Body of pancreas (tissue), 4 donors: ENCODE data around the gene GLUD2. TPM values are rescaled to one million over a fixed set of nuclear protein-coding genes. Genes with fewer than 3 reads are reported as not detected.

ENCODE experiments used
- ATAC-seq: fragments of 150-250 bp; one replicate; pipeline ENCODE4 v1.9.1; 2016
- DNase-seq, 4 donors: peaks; one replicate each; pipeline ENCODE4 v3.0.0-alpha.2; 2019
- H3K27ac ChIP-seq, 4 donors: fragments of 200-600 bp; sonication (generic); 1 replicate in 3 of 4; 2 replicates in 1 of 4; pipeline versions ENCODE4 v1.5.1 to v1.6.1; 2016 to 2019; ENCODE audit warnings: mild to moderate bottlenecking in 1 of 4, mixed read lengths in 1 of 4, moderate library complexity in 1 of 4
- H3K27me3 ChIP-seq, 2 donors: fragments of 200-600 bp; sonication (generic); one replicate each; pipeline ENCODE4 v1.6.0; 2016; ENCODE audit warnings: mild to moderate bottlenecking in 1 of 2
- H3K36me3 ChIP-seq, 2 donors: fragments of 200-600 bp; sonication (generic); replicated peaks in 1 of 2; 2 replicates each; pipeline ENCODE4 v1.5.1; 2016; ENCODE audit warnings: low read depth in 2 of 2; ENCODE audit not compliant: insufficient read depth in 1 of 2
- H3K4me1 ChIP-seq: fragments of 200-600 bp; sonication (generic); one replicate; pipeline ENCODE4 v1.6.0; 2016
- H3K4me3 ChIP-seq, 2 donors: fragments of 200-600 bp; sonication (generic); 1 replicate in 1 of 2; 2 replicates in 1 of 2; pipeline ENCODE4 v1.5.1; 2016 to 2019
- H3K9me3 ChIP-seq, 3 donors: fragments of 200-600 bp; sonication (generic); 1 replicate in 2 of 3; 2 replicates in 1 of 3; pipeline ENCODE4 v1.5.1; 2016
- POLR2A ChIP-seq, 3 donors: fragments of 450-650 bp; IDR thresholded peaks; one replicate each; pipeline ENCODE4 v1.6.1; 2016; ENCODE audit warnings: antibody characterized with exemption in 3 of 3, mild to moderate bottlenecking in 2 of 3
- WGBS, 2 donors: methylation state at CpG; one replicate each; pipeline ENCODE4 v1.1.5; 2017; 5-methylcytosine and 5-hydroxymethylcytosine counted together
- intact Hi-C: fragments of 100-400 bp; cut with DNase I; formaldehyde crosslinking; loops from one replicate; pipeline ENCODE4 v1.15.1; 2023
- total RNA-seq, 2 donors: library from RNA; depleted of rRNA; stranded (reverse); fragments of >200 nt; gene quantifications; one replicate each; pipeline ENCODE4 v1.1.0, GENCODE V29; 2016
- TF ChIP-seq, protein P1 (sequence below), 7 experiments: fragments of 450-650 bp in 4 of 7; fragments of 200-600 bp in 3 of 7; sonication (generic) in 3 of 7; IDR thresholded peaks; one replicate each; pipeline ENCODE4 v1.5.1; 2016 to 2019; ENCODE audit warnings: antibody characterized with exemption in 7 of 7

GLUD2 gene
- total RNA-seq, 2 donors from 2014 or later = 3.1 to 4.0 TPM

DNA sequence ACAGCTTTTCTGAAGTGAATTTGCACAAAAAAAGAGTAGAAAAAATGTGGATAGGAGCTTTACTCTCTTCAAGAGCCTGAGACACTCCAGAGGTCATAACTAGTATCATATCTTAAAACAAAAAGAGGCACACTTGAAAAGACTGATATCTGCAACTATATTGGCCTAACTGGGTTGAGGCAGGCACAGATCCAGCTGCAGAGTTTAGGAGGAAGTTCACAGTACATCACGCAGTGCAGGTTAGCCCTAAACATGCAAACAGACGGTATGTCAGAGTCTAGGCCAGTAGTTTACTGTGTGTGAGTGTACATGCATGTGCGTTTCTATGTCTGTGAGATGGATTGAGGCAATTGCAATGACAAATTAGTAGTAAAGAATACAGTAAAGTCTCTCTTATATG is 37.6 kb upstream of the GLUD2 start:
- no peak for DNase-seq
- WGBS, 2 donors = 87 to 93% methylated on average over 3 of the region's 3 CpGs
- intact Hi-C loops = no loop called here

DNA sequence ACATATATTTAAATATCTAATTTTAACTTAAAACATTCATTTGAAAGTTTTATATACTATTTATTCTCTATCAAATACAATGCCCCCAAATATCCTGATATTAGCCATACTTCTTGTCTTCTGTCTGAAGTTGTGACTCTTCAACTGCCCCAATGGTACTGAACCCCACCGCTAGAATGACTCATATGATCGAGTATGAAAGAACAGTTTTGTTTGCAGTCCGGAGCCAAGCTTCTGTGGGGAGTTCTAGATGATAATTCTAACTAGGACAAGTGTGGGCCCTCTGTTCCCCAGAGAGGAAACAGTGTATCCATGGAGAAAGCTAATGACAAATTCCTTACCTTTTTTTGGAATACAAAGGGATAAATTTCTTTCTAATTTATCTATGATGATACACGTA is 37.2 kb upstream of the GLUD2 start:
- H3K27ac ChIP-seq = no peak overlapping the region
- intact Hi-C loops = no loop called here
- H3K4me1 ChIP-seq = no peaks in the 10 kb centered on the region
- TF ChIP-seq POLR2A (IDR thresholded peaks at IDR 0.05) = no peak
- TF ChIP-seq, protein P1, sequence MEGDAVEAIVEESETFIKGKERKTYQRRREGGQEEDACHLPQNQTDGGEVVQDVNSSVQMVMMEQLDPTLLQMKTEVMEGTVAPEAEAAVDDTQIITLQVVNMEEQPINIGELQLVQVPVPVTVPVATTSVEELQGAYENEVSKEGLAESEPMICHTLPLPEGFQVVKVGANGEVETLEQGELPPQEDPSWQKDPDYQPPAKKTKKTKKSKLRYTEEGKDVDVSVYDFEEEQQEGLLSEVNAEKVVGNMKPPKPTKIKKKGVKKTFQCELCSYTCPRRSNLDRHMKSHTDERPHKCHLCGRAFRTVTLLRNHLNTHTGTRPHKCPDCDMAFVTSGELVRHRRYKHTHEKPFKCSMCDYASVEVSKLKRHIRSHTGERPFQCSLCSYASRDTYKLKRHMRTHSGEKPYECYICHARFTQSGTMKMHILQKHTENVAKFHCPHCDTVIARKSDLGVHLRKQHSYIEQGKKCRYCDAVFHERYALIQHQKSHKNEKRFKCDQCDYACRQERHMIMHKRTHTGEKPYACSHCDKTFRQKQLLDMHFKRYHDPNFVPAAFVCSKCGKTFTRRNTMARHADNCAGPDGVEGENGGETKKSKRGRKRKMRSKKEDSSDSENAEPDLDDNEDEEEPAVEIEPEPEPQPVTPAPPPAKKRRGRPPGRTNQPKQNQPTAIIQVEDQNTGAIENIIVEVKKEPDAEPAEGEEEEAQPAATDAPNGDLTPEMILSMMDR (IDR thresholded peaks at IDR 0.05) = no peak
- no peaks in the 10 kb centered on the region for H3K27me3 ChIP-seq
- 68 to 70% methylated on average over 4 of the region's 4 CpGs for WGBS, 2 donors
- no peaks in the 10 kb centered on the region for H3K36me3 ChIP-seq
- DNase-seq (no peak), ATAC-seq (no peak)
- H3K9me3 ChIP-seq = no peaks in the 10 kb centered on the region
- no peak overlapping the region for H3K4me3 ChIP-seq

More for the DNA sequence above, 37.6 kb upstream of the GLUD2 start:
- no peak overlapping the region for H3K4me3 ChIP-seq
- no peaks in the 10 kb centered on the region for H3K36me3 ChIP-seq
- TF ChIP-seq, protein P1 (IDR thresholded peaks at IDR 0.05) = no peak
- TF ChIP-seq POLR2A (IDR thresholded peaks at IDR 0.05) = no peak
- no peaks in the 10 kb centered on the region for H3K4me1 ChIP-seq
- H3K27me3 ChIP-seq = no peaks in the 10 kb centered on the region
- no peak overlapping the region for H3K27ac ChIP-seq
- H3K9me3 ChIP-seq = no peaks in the 10 kb centered on the region
- ATAC-seq = no peak

DNA sequence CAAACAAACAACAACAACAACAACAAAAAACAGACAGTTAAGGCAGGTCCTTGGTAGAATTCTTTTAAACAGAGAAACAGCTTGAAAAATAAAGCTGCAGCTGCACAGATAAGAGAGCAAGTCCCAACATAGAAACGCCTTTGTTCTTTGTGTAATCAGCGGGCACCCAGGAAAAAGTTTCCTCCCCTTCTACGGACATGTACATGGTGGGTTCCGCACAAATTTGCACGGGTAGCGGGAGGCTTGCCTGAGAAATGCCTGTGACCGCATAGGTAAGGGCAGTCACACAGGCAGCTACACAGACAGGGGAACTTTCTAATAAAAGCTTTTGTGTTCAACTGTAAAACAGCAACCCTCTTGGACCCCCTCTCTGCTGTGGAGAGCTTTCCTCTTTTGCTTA is 36.2 kb upstream of the GLUD2 start:
- TF ChIP-seq POLR2A (IDR thresholded peaks at IDR 0.05) = no peak
- TF ChIP-seq, protein P1 (IDR thresholded peaks at IDR 0.05) = no peak
- Histone ChIP-seq H3K4me3 (no peak overlapping the region), H3K4me1 (no peaks in the 10 kb centered on the region), H3K27ac (no peak overlapping the region), H3K9me3 (no peaks in the 10 kb centered on the region), H3K36me3 (no peaks in the 10 kb centered on the region), H3K27me3 (no peaks in the 10 kb centered on the region)
- intact Hi-C loops = no loop called here
- no peak for ATAC-seq
- DNase-seq = no peak
- 5 to 6% methylated on average over 7 of the region's 7 CpGs for WGBS, 2 donors

DNA sequence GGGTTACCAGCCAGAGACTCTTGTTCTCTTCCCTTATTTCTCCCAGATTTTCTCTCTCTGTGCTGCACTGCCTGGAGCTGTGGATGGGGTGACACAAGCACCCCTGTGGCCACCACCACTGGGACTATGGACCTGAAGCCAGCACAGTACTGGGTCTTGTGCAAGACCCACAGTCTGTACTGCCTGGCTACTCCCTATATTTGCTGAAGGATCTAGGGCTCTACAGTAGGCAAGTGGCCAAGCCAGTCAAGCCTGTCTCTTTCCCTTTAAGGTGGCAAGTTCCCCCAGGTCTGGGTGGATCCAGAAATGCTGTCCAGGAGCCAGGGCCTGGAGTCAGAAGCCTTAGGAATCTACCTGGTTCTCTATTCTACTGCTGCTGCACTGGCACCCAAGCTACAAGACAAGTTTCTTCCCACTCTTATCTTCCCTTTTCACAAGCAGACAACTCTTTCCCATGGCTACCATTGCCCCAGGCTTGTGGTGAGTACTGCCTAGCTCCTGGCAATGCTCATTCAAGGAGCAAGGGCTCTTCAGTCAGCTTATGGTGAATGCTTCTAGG is 33.4 kb upstream of the GLUD2 start:
- no peak for DNase-seq
- Histone ChIP-seq H3K27ac (no peak overlapping the region), H3K36me3 (no peaks in the 10 kb centered on the region), H3K4me1 (no peaks in the 10 kb centered on the region), H3K4me3 (no peak overlapping the region), H3K9me3 (no peaks in the 10 kb centered on the region), H3K27me3 (no peaks in the 10 kb centered on the region)
- TF ChIP-seq, protein P1 (IDR thresholded peaks at IDR 0.05) = no peak
- no peak for TF ChIP-seq POLR2A (IDR thresholded peaks at IDR 0.05)
- intact Hi-C loops = no loop called here
- ATAC-seq = no peak

DNA sequence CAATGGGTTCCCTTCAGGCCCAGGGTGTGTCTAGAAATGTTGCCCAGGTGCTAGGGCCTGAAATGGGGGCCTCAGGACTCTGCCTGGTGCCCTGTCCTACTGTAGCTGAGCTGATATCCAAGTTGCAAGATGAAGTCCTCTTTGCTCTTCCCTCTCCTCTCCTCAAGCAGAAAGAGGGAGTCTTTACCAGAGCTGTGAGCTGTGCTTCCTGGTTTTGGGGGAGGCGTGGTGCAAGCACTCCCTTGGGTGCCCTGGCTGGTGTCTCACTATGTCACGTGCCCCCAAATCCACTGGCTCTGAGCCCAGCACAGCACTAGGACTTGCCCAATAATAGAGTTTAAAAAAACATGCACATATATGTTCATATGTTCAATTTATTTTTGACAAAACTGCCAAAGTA is 32.6 kb upstream of the GLUD2 start:
- ATAC-seq (no peak), DNase-seq (no peak)
- Histone ChIP-seq H3K36me3 (no peaks in the 10 kb centered on the region), H3K4me3 (no peak overlapping the region), H3K9me3 (no peaks in the 10 kb centered on the region), H3K27me3 (no peaks in the 10 kb centered on the region), H3K4me1 (no peaks in the 10 kb centered on the region), H3K27ac (no peak overlapping the region)
- intact Hi-C loops = no loop called here
- TF ChIP-seq, protein P1 (IDR thresholded peaks at IDR 0.05) = no peak
- no peak for TF ChIP-seq POLR2A (IDR thresholded peaks at IDR 0.05)
- 83% methylated on average over 1 to 2 of the region's 2 CpGs for WGBS, 2 donors
